Brain microvascular endothelial cell (primary cell): ENCODE data around the gene PSME4.
"Not testable (repeated sequence)": the region's sequence is repeated elsewhere in the genome, so short reads cannot be mapped to it uniquely, and the experiment has no call there.

Experiments used
- DNase-seq: peaks from one replicate; pipeline ENCODE4 v3.0.0-alpha.2; 2020
- H3K27ac ChIP-seq: fragments of 250-450 bp; sonication (Bioruptor Pico); 2 replicates; pipeline ENCODE4 v1.5.1; 2020; ENCODE audit warnings: mild to moderate bottlenecking, moderate library complexity
- H3K27me3 ChIP-seq: fragments of 250-450 bp; sonication (Bioruptor Pico); replicated peaks from 2 replicates; pipeline ENCODE4 v1.5.1; 2020; ENCODE audit warnings: mild to moderate bottlenecking
- H3K36me3 ChIP-seq: fragments of 250-450 bp; sonication (Bioruptor Pico); replicated peaks from 2 replicates; pipeline ENCODE4 v1.5.1; 2020; ENCODE audit warnings: mild to moderate bottlenecking
- H3K4me3 ChIP-seq: 2 replicates; pipeline ENCODE4 v1.5.1; 2011; ENCODE audit warnings: low read depth, mild to moderate bottlenecking, control low read depth, low read length, moderate library complexity
- in situ Hi-C: cut with HindIII; loops from 2 replicates; pipeline ENCODE4 v1.10.0; 2017; ENCODE audit warnings: low sequenced_read_pairs, low pct_ligation_motif_present
- TF ChIP-seq, protein P1 (sequence below): IDR thresholded peaks from 2 replicates; pipeline ENCODE4 v1.5.1; 2011; ENCODE audit warnings: low read depth, mild to moderate bottlenecking, moderate library complexity, low read length, control low read depth, inconsistent platforms; ENCODE audit errors: missing control alignments

The PSME4 gene

DNA sequence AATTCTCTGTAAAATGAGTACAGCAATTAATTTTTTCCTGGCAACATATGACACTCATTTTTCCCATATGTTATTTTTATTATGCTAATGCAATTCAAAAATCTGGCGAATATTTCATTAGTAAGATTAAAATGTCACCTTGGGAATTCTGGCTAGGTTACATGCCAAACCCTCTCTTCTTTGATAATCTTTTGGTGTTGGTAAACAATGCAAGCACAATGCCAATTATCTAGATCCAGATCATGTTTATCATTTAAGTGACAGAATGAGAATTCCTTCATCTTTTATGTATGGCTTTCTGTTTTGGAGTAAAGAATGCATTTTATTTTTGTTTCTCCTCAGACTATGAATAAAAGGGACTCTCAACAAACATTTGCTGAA is 144.8 kb downstream of the PSME4 start:
- Histone ChIP-seq H3K27me3 (no peaks in the 10 kb centered on the region), H3K36me3 (no peaks in the 10 kb centered on the region), H3K27ac (no peak overlapping the region), H3K4me3 (no peak overlapping the region)
- TF ChIP-seq, protein P1, sequence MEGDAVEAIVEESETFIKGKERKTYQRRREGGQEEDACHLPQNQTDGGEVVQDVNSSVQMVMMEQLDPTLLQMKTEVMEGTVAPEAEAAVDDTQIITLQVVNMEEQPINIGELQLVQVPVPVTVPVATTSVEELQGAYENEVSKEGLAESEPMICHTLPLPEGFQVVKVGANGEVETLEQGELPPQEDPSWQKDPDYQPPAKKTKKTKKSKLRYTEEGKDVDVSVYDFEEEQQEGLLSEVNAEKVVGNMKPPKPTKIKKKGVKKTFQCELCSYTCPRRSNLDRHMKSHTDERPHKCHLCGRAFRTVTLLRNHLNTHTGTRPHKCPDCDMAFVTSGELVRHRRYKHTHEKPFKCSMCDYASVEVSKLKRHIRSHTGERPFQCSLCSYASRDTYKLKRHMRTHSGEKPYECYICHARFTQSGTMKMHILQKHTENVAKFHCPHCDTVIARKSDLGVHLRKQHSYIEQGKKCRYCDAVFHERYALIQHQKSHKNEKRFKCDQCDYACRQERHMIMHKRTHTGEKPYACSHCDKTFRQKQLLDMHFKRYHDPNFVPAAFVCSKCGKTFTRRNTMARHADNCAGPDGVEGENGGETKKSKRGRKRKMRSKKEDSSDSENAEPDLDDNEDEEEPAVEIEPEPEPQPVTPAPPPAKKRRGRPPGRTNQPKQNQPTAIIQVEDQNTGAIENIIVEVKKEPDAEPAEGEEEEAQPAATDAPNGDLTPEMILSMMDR = no peak
- DNase-seq = no peak
- in situ Hi-C loops = no loop called here

DNA sequence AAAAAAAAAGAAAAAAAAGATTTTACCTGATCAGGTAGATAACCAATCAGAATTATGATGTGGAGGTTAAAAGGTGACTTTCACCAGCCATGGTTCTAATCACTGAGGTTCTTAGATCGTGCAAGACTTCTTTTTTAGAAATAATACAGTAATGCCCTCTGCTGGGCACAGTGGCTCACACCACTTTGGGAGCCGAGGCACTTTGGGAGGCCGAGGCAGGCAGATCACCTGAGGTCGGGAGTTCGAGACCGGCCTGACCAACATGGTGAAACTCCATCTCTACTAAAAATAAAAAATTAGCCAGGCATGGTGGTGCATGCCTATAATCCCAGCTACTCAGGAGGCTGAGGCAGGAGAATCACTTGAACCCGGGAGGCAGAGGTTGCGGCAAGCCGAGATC is 147.2 kb downstream of the PSME4 start:
- H3K4me3 ChIP-seq, H3K36me3 ChIP-seq, H3K27ac ChIP-seq, H3K27me3 ChIP-seq, in situ Hi-C loops, DNase-seq: not testable (repeated sequence)
- TF ChIP-seq, protein P1 = peak; percentile 16

DNA sequence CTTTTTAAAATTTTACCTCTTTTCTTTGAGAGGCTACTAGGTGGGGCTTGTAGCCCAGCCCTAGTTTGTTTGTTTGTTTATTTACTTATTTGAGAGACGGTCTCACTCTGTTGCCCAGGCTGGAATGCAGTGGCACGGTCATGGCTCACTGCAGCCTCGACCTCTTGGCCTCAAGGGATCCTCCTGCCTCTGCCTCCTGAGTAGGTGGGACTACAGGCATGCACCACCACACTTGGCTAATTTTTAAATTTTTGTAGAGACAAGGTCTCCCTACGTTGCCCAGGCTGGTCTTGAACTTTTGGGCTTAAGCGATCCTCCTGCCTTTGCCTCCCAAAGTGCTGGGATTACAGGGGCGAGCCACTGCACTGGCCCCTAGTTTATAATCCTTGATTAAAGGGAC is 149.0 kb downstream of the PSME4 start:
- TF ChIP-seq, protein P1 = no peak
- in situ Hi-C loops = no loop called here
- no peak for DNase-seq

DNA sequence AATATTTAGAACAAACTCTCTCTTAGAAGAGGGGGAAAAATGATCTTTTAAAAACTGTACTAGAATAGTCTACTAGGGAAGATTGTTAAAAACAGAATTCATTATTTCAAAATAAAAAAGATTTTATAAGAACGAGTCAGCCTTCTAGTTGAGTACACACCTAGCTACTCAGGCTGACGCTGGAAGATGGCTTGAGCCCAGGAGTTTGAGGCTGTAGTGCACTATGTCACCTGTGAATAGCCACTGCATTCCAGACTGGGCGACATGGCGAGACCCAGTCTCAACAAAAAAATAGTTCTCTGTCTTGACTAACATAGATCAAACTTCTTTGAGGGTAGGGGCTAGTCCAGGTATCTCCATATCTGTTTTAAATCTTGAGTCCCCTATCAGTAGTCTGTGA is 150.1 kb downstream of the PSME4 start:
- H3K27me3 ChIP-seq = no peaks in the 10 kb centered on the region
- DNase-seq = no peak
- TF ChIP-seq, protein P1 = no peak
- H3K36me3 ChIP-seq = peaks cover 16% of the 10 kb centered on the region
- in situ Hi-C loops = no loop called here
- H3K27ac ChIP-seq = no peak overlapping the region
- no peak overlapping the region for H3K4me3 ChIP-seq

More for the DNA sequence above, 149.0 kb downstream of the PSME4 start:
- no peaks in the 10 kb centered on the region for H3K27me3 ChIP-seq
- no peak overlapping the region for H3K4me3 ChIP-seq
- H3K27ac ChIP-seq = no peak overlapping the region
- peaks cover 16% of the 10 kb centered on the region for H3K36me3 ChIP-seq

DNA sequence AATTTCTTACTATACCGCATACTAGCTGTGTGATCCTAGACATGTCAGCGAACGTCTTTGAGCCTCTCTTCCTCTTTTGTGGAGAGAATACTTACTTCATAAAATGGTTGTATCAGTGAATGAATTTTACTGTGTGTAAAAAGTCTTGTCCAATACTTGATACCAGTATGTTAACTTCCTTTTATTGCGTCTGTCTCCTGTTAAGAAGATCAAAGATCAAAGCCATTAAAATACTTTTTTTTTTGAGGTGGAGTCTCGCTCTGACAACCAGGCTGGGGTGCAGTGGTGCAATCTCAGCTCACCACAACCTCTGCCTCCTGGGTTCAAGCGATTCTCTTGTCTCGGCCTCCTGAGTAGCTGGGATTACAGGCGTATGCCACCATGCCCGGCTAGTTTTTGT is 150.7 kb downstream of the PSME4 start:
- DNase-seq = no peak
- Histone ChIP-seq H3K27me3 (no peaks in the 10 kb centered on the region), H3K27ac (no peak overlapping the region), H3K4me3 (no peak overlapping the region), H3K36me3 (peaks cover 20% of the 10 kb centered on the region)
- in situ Hi-C loops = no loop called here
- TF ChIP-seq, protein P1 = no peak

DNA sequence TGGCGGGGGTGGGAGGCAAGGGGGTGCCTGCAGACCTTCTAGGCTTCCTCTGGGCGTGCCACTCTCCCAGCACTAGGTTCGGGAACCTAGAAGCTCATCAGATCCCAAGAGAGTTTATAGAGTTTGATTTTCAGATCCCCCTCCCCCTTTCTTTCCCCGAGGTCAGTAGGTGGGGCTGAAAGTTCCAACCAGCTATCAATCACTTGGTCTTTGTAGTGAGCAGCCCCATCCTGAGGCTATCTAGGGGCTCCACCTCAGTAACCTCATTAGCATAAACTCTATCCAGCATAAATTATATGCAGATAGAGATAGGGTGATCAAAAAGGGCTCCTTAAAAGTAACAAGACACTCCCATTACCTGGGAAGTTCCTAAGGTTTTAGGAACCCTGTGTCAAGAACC is 151.2 kb downstream of the PSME4 start:
- Histone ChIP-seq H3K4me3 (no peak overlapping the region), H3K27me3 (no peaks in the 10 kb centered on the region), H3K27ac (no peak overlapping the region), H3K36me3 (peaks cover 22% of the 10 kb centered on the region)
- DNase-seq = no peak
- TF ChIP-seq, protein P1 = no peak
- in situ Hi-C loops = no loop called here
